PC-9 (cell line): ENCODE measurements around the gene ABCB6. TPM values are rescaled to one million over a fixed set of nuclear protein-coding genes. Genes with fewer than 3 reads are reported as not detected.

Experiments
- BruUV-seq: library from RNA; stranded (reverse); fragments of 400-500 nt; replicated peaks from 2 replicates; lab custom pipeline; 2021; lab: Mats Ljungman, UMichigan
- CTCF ChIA-PET: fragments of 300-600 bp; sonication (Branson Sonifier 250); formaldehyde crosslinking; loops from one replicate; lab custom pipeline; 2022; ENCODE audit warnings: antibody characterized with exemption; lab: Charles Lee
- POLR2A ChIA-PET: fragments of 300-600 bp; sonication (Branson Sonifier 250); formaldehyde crosslinking; loops from one replicate; lab custom pipeline; 2022; ENCODE audit warnings: antibody characterized with exemption; ENCODE audit not compliant: unreplicated experiment; lab: Charles Lee
- DNase-seq, 2 experiments: peaks; one replicate each; pipeline versions ENCODE4 v3.0.0 to v3.0.0-alpha.2; 2015 to 2022; ENCODE audit warnings: mixed read lengths in 1 of 2
- H2AFZ ChIP-seq: fragments of 200-600 bp; sonication (generic); 2 replicates; pipeline ENCODE4 v1.8.1; 2017; ENCODE audit warnings: antibody characterized with exemption
- H3F3A ChIP-seq: fragments of 200-600 bp; sonication (generic); 2 replicates; pipeline ENCODE4 v1.8.1; 2017; ENCODE audit warnings: antibody characterized with exemption, mild to moderate bottlenecking, low read depth; ENCODE audit not compliant: insufficient read depth
- H3K27ac ChIP-seq: fragments of 200-600 bp; sonication (generic); 2 replicates; pipeline ENCODE4 v1.6.1; 2016; ENCODE audit warnings: mixed run types
- H3K27me3 ChIP-seq: fragments of 200-600 bp; sonication (generic); 2 replicates; pipeline ENCODE4 v1.6.1; 2016; ENCODE audit warnings: low read depth, mixed run types; ENCODE audit not compliant: insufficient read depth
- H3K36me3 ChIP-seq: fragments of 200-600 bp; sonication (generic); 2 replicates; pipeline ENCODE4 v1.6.1; 2016; ENCODE audit warnings: low read depth, mixed run types
- H3K4me1 ChIP-seq: fragments of 200-600 bp; sonication (generic); replicated peaks from 2 replicates; pipeline ENCODE4 v1.6.1; 2016; ENCODE audit warnings: mixed run types; ENCODE audit not compliant: insufficient read depth
- H3K4me2 ChIP-seq: fragments of 200-600 bp; sonication (generic); 2 replicates; pipeline ENCODE4 v1.6.1; 2017; ENCODE audit warnings: mixed run types
- H3K4me3 ChIP-seq: fragments of 200-600 bp; sonication (generic); 2 replicates; pipeline ENCODE4 v1.6.1; 2016; ENCODE audit warnings: mixed run types
- H3K79me2 ChIP-seq: fragments of 200-600 bp; sonication (generic); 2 replicates; pipeline ENCODE4 v1.6.1; 2017; ENCODE audit warnings: low read depth, mixed run types
- H3K9me2 ChIP-seq: fragments of 200-600 bp; sonication (generic); 2 replicates; pipeline ENCODE4 v1.8.1; 2017; ENCODE audit warnings: mild to moderate bottlenecking; ENCODE audit not compliant: insufficient read depth
- H3K9me3 ChIP-seq: fragments of 200-600 bp; sonication (generic); 2 replicates; pipeline ENCODE4 v1.8.1; 2016; ENCODE audit warnings: low read depth; ENCODE audit not compliant: insufficient read depth
- H4K20me1 ChIP-seq: fragments of 200-600 bp; sonication (generic); 2 replicates; pipeline ENCODE4 v1.8.1; 2017; ENCODE audit not compliant: insufficient read depth
- CTCF ChIP-seq: fragments of 200-600 bp; sonication (generic); conservative IDR thresholded peaks from 2 replicates; pipeline ENCODE4 v1.6.1; 2017; ENCODE audit warnings: mixed run types, antibody characterized with exemption, mild to moderate bottlenecking, moderate library complexity
- EZH2 ChIP-seq: fragments of 200-600 bp; sonication (generic); IDR thresholded peaks from 2 replicates; pipeline ENCODE4 v1.8.0; 2017; ENCODE audit warnings: antibody characterized with exemption, low read depth
- intact Hi-C: fragments of 100-400 bp; cut with micrococcal nuclease; formaldehyde crosslinking; loops from one replicate; pipeline ENCODE4 v1.10.0; 2022; ENCODE audit not compliant: unreplicated experiment
- total RNA-seq: library from RNA; stranded (reverse); gene quantifications from 2 replicates; pipeline ENCODE4 v1.2.3, GENCODE V29; 2021

Gene ABCB6
- total RNA-seq, 1 experiment from 2014 or later = 41.4 TPM

- BruUV-seq = no TSS peak
- ChIA-PET CTCF (no interaction called here), POLR2A (no interaction called here)
- H3K27ac ChIP-seq = no peak overlapping the region
- no peaks in the 10 kb centered on the region for H3K9me3 ChIP-seq
- H3K79me2 ChIP-seq = peaks cover 18% of the 10 kb centered on the region
- no peaks in the 10 kb centered on the region for H3K27me3 ChIP-seq
- no peak for DNase-seq
- H3K4me1 ChIP-seq = peaks cover 9% of the 10 kb centered on the region
- H3K4me2 ChIP-seq = no peak overlapping the region
- H3K36me3 ChIP-seq = peaks cover 14% of the 10 kb centered on the region; the same call in 1 of the 2 replicates
- no peak overlapping the region for H3K4me3 ChIP-seq
- no peaks in the 10 kb centered on the region; the same call in 1 of the 2 replicates for H3K9me2 ChIP-seq
- H3F3A ChIP-seq = peaks cover 16% of the 10 kb centered on the region
- intact Hi-C loops = no loop called here
- TF ChIP-seq CTCF = no peak
- TF ChIP-seq EZH2 = no peak
- no peak overlapping the region for H2AFZ ChIP-seq
- H4K20me1 ChIP-seq = no peaks in the 10 kb centered on the region; the same call in 1 of the 2 replicates
Measured at GRCh38 chr2:219182331-219183150, 36.2 kb downstream of the ABCB6 start.

- Histone ChIP-seq H3K36me3 (peaks cover 14% of the 10 kb centered on the region; the same call in 1 of the 2 replicates), H3K9me2 (no peaks in the 10 kb centered on the region; the same call in 1 of the 2 replicates), H3F3A (peaks cover 16% of the 10 kb centered on the region), H3K27ac (no peak overlapping the region), H3K79me2 (peaks cover 18% of the 10 kb centered on the region), H3K27me3 (no peaks in the 10 kb centered on the region), H4K20me1 (no peaks in the 10 kb centered on the region; the same call in 1 of the 2 replicates), H3K4me1 (peaks cover 9% of the 10 kb centered on the region), H3K4me2 (no peak overlapping the region), H3K4me3 (no peak overlapping the region), H3K9me3 (no peaks in the 10 kb centered on the region), H2AFZ (no peak overlapping the region)
- POLR2A ChIA-PET = no interaction called here
- TF ChIP-seq CTCF (no peak), EZH2 (no peak)
- no TSS peak for BruUV-seq
- intact Hi-C loops = no loop called here
- CTCF ChIA-PET = no interaction called here
- DNase-seq = no peak
Measured at GRCh38 chr2:219181531-219181930, 37.2 kb downstream of the ABCB6 start.

GRCh38 chr2:219180961-219181360 lies 37.8 kb downstream of the ABCB6 start:
- DNase-seq = no peak
- H3K9me2 ChIP-seq = no peaks in the 10 kb centered on the region
- H3K4me1 ChIP-seq = peaks cover 10% of the 10 kb centered on the region
- H4K20me1 ChIP-seq = no peaks in the 10 kb centered on the region; the same call in 1 of the 2 replicates
- no peak overlapping the region for H3K4me2 ChIP-seq
- BruUV-seq = no TSS peak
- TF ChIP-seq CTCF (no peak), EZH2 (no peak)
- peaks cover 21% of the 10 kb centered on the region for H3F3A ChIP-seq
- H3K4me3 ChIP-seq = no peak overlapping the region
- ChIA-PET CTCF (no interaction called here), POLR2A (no interaction called here)
- H3K27ac ChIP-seq = no peak overlapping the region
- H3K27me3 ChIP-seq = no peaks in the 10 kb centered on the region
- peaks cover 20% of the 10 kb centered on the region for H3K79me2 ChIP-seq
- H2AFZ ChIP-seq = no peak overlapping the region
- H3K36me3 ChIP-seq = peaks cover 14% of the 10 kb centered on the region; the same call in 1 of the 2 replicates
- intact Hi-C loops = no loop called here
- no peaks in the 10 kb centered on the region for H3K9me3 ChIP-seq
